GM18517 (cell line): ENCODE data around the gene BAD.
"Not testable (repeated sequence)": the region's sequence is repeated elsewhere in the genome, so short reads cannot be mapped to it uniquely, and the experiment has no call there.

Source experiments
- ATAC-seq: cut with Tn5 transposase; IDR thresholded peaks from one replicate; pipeline ENCODE4 v1.9.1; 2021; ENCODE audit warnings: mild to moderate bottlenecking, moderate library complexity; ENCODE audit not compliant: unreplicated experiment

Gene BAD

DNA sequence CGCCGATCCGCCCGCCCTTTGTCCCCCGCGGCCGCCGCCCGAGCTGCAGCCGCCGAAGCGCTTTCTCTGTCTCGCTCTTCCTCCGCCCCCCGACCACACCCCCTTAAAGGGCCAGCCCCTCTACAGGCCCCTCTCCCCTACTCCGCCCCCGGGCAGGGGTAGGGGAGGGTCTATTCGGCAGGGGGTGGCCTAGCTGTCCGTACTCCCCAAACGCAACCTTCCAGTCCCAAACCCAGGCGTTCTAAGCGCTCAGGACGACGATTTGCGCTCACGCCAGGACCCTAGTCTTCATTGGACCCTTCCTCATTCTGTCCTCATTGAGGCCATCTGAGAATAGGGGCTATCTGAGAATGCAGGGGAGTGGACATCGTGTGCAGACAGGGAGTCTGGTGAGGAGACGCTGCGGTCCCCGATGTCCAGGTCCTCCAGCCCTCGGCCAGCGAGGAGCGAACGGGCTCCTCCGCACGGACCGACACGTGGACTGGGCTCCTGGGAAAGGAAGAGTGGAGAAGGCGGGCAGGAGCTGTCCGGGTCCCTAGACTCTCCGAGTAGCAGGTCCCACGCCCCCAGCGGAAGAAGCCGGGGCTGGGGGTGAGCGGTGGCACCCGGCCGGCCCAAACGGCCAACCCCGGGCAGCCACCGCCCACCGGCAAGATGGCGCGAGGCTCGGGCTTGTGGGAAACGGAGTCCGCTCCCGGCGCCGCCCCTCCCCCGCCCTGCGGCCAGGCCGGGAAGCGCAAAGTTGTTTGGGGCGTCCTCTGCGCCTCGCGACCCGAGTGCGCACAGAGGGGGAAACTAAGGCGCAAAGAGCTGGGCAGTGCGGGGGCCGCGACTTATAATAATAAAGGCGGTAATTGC is 37.4 kb downstream of the BAD start, which contains the start of gene PPP1R14B:
Gene PPP1R14B, minus strand, starts transcription at position 73 of the 858 bp plus-strand sequence. CDS start 270 bp downstream, outside the sequence.
- ATAC-seq, result no peak

DNA sequence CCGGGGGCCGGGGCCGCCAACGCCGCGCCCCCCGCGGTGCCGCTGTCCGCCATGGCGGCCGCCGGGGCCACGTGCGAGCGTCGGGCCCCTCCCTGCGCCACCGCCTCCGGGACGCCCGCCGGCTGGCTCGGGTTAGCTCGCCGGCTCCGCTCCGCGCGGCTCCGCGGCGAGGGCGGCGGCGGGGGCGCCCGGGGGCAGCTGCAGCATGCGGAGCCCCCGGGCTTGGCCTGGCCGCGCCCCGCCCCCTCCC is 37.9 kb downstream of the BAD start:
- ATAC-seq, result not testable (repeated sequence)

DNA sequence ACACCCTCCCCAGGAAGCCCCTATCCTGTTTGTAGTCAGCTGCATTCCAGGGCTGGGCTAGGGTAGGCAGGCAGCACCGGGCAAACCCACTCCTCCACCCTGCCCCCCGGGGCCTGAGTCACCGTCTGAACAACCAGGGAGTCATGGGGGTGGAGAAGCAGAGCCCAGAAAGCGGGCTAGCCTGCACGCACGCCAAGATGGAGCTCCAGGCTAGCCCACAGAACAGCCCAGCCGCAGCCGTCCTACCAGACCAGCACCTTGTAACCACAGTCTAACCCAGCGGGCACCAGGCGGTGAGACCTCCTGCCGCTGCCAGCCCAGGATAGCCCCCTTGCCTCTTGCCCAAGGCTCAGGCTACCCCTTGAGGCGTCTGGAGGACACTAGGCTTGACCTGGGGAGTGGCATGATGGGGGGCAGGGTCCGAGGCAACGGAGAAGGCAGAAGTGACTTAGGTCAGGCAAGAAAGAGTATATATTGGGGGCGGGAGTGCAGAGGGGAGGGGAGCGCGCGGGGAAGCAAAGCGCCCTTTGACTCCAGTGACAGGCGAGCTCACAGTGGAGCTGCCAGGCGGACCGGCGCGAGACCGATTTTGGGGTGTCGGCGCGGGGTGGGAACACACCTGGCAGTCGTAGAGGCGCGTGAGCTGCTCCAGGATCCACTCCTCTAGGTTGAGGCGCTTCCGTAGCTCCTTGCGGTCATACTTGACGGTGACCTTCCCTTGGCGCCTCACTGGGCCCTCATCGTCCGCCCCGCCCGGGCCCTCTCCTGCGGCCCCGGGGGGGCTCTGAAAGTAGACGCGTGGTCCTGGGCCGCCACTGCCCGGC is 38.5 kb downstream of the BAD start:
- no peak for ATAC-seq

DNA sequence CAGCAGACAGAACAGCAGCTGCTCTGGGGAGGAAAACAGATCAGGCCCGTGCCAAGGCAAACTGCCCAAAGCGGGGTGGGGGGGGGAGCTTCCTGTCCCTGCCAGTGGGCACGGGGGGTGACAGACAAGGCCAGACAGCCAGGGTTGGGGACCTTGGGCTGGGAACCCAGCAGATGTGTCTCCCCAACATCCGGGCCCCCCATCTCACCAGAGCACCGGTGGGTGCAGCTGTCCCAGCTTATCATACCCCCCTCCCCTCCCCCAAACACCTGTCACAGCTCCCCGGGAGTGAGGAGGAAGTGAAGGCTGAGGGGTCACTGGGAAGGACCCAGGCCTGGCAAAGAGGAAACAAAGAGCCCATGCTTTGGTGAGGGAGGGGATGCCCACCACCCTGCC is 39.1 kb downstream of the BAD start:
- no peak for ATAC-seq

DNA sequence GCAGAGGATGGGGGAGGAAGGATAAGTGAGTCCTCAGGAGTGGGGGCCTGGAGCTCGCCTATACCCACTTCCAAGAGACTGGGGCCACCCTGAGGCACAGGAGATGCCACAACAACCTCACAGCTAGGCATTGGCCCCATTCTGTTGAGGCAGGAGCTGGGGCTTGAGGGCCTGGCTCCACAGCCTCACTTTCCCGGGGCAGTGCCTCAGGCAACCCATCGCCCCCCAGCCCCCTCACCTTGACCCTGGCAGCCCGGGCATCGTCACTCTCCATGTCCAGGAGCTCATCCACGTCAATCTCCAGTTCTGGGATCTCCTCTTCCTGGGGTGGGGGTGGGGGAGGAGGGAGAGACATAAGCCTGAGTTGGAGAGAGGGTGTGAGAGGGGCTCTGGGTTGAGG is 39.5 kb downstream of the BAD start:
- ATAC-seq, result no peak

DNA sequence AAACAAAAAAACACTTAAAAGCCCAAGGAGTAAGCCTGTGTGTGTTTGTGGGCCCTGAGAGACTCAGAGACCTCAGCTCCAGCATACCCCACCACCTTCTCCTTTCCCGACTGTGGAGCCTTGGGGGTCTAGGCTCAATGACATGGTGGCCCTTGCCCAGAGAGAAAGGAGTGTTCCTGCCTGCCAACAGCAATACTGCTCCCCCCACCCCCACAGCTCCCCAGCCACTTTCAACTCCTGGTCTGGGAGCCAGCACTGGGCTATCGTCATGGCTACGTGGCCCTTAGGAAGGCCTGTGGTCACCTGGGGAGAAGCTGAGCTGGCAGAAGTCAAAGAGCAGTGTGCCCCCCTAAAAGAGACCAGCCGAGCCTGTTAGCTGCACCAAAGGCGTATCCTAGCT is 40.4 kb downstream of the BAD start:
- no peak for ATAC-seq

DNA sequence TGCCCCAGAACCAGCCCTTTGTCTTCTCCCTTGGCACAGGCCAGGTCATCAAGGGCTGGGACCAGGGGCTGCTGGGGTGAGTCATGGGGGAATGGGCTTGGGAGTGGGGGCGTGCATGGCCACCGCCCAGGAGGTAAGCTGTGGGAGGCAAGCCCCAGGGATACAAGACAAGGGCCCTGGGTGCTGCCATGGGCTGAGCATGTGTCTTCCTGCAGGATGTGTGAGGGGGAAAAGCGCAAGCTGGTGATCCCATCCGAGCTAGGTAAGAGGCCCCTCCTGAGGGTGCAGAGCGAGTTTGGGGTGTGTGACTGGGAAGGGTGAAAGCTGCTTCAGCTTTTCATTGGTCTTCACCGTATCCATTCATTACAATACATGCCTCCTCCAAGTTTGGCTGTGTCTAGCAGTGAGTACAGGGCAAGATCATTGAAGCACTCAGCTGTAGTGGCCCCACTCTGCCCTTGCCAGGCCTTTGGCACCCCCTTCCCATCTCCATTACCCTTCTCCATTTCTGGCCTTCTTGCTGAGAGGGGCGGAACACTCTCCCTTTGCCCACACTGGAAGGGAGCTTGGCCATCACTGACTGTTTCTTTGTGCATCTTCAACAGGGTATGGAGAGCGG is 41.1 kb downstream of the BAD start:
- ATAC-seq, result no peak

DNA sequence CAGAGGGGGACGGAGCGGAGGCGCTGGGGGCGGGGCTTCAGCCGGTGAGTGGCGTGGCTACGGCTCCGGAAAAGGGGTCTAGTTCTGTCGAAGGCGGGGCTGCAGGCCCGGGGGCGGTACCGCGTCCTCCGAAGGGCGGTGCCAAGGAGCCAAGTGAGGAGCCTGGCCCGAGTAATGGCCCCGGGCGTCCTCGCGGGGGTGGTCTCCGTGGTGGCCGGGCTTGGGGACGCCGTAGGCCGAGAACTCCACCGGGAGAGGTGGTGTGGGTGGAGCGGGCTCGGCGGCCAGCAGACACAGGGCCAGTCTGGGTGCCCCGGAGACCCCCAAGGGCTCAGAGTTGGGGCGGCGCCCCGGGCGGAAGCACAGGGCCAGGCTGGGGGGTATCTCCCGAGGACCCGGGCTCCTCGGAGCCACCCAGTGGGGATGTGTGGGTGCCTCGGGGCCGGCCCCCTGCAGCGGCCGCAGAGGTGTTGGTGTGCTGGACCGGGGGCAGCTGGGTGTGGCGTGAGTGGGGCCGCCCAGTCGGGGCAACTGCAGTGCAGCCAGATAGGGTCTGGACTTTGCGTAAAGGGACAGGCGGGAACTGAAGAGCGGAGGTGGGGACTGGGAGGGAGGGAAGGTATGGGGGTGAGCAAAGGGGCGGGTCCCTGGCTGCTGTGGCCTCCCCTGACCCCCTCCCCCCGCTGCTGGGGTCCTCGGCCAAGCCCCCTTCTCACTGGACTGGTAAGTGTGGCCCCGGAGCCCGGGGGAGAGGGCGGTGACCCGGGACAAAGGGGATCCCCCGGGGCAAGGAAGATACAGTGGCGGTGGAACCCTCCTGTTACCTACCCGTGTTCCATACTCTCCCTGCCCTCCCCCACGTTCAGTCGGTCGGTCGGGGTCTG is 42.7 kb downstream of the BAD start:
- ATAC-seq, result peak; percentile 4

DNA sequence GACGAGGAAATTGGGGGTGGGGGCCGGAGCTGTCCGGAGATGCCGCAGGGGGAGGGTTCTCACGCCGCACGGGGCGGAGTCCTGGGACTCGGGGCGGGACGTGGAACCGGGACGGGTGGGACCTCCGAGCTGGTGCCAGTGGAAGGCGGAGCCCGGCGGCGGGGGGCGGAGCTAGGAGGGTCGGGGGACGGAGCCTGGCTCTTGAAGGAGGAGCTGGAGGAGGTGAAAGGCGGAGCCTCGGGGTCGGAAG is 43.3 kb downstream of the BAD start:
- peak; percentile 53 for ATAC-seq

DNA sequence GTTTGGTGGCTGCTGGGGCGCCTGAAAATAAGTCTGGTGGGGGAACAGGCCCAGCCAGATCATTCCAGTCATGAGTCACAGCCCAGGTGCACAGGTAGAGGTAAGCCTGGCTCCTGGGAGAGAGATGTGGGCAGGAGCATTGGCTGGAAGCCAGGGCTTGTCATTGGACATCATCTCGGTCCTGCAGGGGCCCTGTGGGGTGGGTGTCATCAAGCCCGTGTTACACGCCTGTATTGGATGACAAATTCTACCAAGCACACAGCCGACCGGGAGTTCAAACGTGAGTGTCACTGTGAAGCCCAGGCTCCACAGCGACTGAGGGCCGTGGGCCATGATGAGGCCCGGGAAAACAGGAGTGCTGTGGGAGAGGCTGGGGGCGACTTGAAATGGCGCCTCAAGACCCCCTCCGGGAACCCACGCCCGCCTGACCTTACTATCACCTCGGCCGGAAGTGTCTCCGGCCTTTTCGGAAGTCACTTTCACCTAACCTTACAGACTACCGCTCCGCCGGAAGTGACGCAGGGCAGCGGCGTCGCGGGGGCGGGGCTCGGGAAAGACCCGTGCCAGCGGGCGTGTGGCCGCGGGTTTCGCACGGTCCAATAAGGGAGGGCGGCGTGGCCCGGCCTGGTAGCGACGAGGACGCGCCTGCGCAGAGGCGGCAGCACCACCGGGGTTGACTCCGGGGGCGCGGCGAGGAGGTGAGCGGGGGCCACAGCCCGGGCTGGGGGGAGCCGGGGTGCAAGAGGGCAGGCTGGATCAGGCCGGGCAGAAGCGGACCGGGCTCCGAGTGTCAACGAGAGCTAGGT is 43.8 kb downstream of the BAD start, which contains the start of gene FKBP2:
Gene FKBP2, plus strand, starts transcription at position 661 of the 806 bp plus-strand sequence. CDS start 1,293 bp downstream, outside the sequence.
- peak; percentile 47 for ATAC-seq

DNA sequence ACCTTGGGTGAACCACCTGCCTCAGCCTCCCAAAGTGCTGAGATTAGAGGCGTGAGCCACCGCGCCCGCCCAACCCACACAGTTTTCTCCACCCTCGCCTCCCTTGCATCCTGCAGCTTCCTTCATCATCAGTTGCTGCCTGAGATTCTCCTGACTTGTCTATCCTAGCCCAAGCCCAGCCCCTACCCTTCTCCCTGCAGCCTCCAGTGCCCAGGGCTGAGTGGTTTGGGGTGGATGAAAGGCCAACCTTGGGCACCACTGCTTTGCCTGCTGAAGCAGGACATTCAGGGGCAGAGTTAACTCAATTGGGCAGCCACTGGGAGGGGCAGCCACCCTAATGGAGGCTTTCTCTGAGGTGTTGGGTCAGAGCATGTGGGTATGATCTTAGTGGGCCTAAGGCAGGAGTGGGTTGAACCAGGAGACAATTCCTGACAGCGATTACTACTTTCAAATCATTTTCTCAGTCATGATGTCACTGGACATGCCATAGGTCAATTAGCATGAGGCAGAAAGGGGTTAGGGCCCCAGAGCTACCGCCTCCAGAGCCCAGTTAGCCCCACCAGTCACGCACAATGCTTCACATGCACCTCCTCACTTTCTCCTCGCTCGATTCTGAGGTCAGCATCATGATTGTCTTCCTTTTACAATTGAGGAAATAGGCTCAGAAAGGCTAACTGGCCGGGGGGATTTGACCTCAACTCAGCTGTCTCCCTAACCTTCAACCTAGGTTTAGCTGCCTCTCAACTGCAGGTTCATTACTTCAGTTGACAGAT is 44.6 kb downstream of the BAD start:
- peak; percentile 18 for ATAC-seq

DNA sequence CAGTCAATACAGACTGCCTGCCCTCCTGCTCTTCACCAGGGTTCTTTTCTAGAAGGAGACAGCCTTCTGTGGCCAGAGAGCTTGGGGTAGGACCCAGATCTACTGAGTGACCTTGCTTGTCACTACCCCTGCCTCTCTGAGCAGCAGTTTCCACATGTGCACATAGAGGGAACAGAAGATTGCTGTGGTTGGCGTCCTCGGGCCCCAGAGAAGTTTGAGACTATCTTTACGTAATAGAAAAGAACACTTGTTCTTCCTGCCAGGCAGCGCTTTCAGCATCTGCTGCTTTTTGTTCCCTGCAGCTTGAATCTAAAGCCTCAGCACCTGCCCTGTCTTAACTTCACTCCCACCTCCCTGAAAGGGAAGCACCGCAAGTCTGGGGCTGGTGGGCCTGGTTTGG is 45.5 kb downstream of the BAD start:
- ATAC-seq, result no peak

DNA sequence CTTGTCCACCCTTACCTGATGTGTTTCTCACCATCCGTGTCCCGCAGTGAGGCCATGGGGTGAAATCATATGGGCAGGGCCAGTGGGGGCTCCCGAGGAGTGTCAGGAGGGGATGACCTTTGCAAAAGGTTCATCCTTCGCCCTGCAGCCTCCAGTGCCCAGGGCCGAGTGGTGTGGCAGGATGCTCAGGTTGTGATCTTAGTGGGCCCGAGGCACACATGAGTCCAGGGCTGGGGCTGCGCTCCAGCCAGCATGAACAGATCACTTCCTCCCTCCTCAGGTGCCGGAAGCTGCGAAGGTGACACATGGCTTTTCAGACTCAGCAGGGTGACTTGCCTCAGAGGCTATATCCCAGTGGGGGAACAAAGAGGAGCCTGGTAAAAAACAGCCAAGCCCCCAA is 46.4 kb downstream of the BAD start:
- no peak for ATAC-seq

DNA sequence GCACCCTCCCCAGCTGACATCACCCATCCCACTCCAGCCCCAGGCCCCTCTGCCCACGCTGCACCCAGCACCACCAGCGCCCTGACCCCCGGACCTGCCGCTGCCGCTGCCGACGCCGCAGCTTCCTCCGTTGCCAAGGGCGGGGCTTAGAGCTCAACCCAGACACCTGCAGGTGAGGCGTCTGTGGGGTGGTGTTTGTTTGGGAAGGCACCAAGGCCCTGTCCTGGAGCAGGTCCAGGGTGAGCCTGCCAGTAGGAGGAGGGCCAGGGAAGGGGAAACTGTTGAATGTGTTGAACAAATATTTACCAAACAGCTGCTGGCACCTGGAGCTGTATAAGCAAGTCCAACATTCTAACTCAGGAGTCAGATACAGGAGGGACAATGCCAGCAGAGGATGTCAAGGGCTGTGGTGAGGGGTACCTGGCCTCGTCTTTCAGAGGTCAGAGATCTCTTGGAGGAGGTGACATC is 46.9 kb downstream of the BAD start:
- ATAC-seq, result no peak

DNA sequence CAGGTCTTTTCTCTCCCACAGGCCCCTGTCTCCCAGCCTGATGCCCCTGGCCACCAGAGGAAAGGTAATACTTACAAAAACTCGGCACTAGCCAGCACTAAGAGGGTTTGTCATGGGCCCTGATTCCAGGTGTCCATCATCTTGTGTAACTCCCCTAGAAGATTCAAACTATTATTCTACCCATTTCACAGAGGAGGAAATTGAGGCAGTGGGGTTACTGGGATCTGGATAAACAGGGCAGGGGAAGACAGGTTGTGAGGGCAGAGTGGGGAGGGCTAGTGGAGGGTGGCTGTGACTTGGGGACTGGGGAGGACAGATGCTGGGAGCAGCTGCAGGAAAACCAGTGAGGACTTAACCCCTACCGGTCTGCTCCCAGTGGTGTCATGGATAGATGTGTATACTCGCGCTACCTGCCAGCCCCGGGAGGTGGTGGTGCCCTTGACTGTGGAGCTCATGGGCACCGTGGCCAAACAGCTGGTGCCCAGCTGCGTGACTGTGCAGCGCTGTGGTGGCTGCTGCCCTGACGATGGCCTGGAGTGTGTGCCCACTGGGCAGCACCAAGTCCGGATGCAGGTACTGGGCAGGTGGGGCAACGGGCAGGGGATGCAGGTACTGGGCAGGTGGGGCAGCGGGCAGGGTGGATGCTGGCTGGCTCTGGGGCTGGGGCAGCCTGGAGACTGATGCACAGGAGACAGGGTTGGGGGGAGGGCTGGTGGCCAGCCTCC is 48.9 kb downstream of the BAD start:
- ATAC-seq, result no peak

DNA sequence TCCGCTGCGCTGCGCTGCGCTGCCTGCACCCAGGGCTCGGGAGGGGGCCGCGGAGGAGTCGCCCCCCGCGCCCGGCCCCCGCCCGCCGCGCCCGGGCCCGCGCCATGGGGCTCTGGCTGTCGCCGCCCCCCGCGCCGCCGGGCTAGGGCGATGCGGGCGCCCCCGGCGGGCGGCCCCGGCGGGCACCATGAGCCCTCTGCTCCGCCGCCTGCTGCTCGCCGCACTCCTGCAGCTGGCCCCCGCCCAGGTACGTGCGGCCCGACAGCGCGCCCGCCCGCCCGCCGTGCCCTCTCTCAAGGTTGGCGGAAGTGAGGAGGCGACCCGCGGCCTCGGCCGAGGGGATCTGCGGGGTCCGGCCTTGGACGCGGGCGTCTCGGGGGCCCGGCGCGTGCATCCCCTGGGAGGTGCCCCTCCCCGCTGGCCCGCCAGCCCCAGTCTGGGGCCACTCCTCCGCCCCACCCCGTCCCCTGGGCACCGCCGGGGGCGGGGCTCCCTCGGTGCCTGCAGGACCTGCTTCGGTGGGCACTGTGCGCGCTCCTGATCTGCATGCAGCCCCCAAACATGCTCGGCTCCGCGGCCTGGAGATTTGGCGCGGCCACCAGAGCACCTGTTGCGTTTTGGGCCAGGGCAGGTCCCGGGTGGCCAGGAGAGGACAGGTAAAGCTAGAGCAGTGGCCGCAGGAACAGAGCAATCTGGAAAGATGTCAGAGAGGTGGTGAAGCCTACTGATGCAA is 49.7 kb downstream of the BAD start:
- ATAC-seq, result no peak

DNA sequence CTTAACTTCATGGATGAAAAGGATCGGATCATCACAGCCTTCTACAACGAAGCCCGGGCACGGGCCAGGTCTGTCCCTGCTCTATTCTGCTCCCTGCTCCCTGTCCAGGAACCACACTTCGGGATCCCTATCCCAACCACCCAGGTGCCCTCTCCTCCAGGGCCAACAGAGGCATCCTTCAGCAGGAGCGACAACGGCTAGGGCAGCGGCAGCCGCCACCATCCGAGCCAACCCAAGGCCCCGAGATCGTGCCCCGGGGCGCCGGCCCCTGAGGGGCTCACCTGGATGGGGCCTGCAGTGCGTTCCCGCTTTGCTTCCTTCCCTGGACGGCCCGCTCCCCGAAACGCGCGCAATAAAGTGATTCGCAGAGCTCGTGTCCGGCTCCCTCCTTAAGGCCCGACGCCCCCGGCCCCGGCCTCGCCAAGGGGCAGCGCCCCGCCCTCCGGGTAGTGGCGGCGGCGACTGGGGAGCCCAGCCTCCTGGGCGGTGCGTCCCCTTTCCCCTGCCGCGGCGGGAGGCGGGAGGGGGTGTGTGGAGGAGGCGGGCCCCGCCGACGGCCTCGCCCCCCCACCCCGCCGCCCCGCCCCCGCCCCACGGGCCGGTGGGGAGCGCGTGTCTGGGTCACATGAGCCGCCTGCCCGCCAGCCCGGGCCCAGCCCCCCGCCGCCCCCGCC is 50.4 kb downstream of the BAD start, which contains the start of gene VEGFB:
Gene VEGFB, plus strand, starts transcription at position 672 of the 674 bp plus-strand sequence. CDS start 250 bp downstream, outside the sequence.
- no peak for ATAC-seq
